ENCODE results near the gene FIGNL2. TPM values are rescaled to one million over a fixed set of nuclear protein-coding genes. Genes with fewer than 3 reads are reported as not detected.

Gene FIGNL2
- polyA plus RNA-seq, 1 donor (not counting 4 experiments of a cell fraction or from before 2014, with no cell fraction given), result not detected

- TF ChIP-seq EZH2 (IDR thresholded peaks at IDR 0.05; ENCODE audit: low read length) (no peak), CTCF (optimal IDR thresholded peaks at IDR 0.05 in 1 of 3, IDR thresholded peaks at IDR 0.05 in 1 of 3, conservative IDR thresholded peaks at IDR 0.05 in 1 of 3; ENCODE audit: extremely low read depth in 1 of 3, insufficient read depth in 2 of 3, low read length in 3 of 3) (no peak)
- Histone ChIP-seq H2AFZ (ENCODE audit: control insufficient read depth, low read length) (no peak overlapping the region), H3K9ac (ENCODE audit: control insufficient read depth, extremely low read depth, insufficient read depth, low read length) (no peak overlapping the region), H3K36me3 (ENCODE audit: control insufficient read depth in 2 of 2, extremely low read depth in 1 of 2, insufficient read depth in 2 of 2, low read length in 2 of 2) (no peaks in the 10 kb centered on the region), H4K20me1 (ENCODE audit: control insufficient read depth, extremely low read depth, insufficient read depth, low read length) (no peaks in the 10 kb centered on the region), H3K9me3 (ENCODE audit: control insufficient read depth, low read depth, low read length) (no peaks in the 10 kb centered on the region), H3K9me1 (ENCODE audit: control insufficient read depth, extremely low read depth, insufficient read depth, low read length) (no peaks in the 10 kb centered on the region), H3K4me1 (ENCODE audit: control insufficient read depth, extremely low read depth, insufficient read depth, low read length) (peaks cover 4% of the 10 kb centered on the region), H3K4me2 (ENCODE audit: control insufficient read depth, extremely low read depth, insufficient read depth, low read depth, low read length) (no peak overlapping the region), H3K79me2 (ENCODE audit: control insufficient read depth, insufficient read depth, low read length) (no peaks in the 10 kb centered on the region), H3K27me3 (ENCODE audit: control insufficient read depth, extremely low read depth, insufficient read depth, low read length) (peaks cover 10% of the 10 kb centered on the region), H3K27ac (ENCODE audit: control insufficient read depth, insufficient read depth, low read length) (no peak overlapping the region), H3K4me3 (ENCODE audit: control insufficient read depth in 2 of 3, extremely low read depth in 1 of 3, insufficient read depth in 2 of 3, low read depth in 1 of 3, low read length in 3 of 3) (no peak overlapping the region)
- DNase-seq (ENCODE audit: low read depth, low spot score), result peak; percentile 23
- no peak for FAIRE-seq
- dilution Hi-C loops (cut with MboI; ENCODE audit: extremely low pct_ligation_motif_present, low sequenced_read_pairs), result no loop called here
Measured at GRCh38 chr12:51884676-51885229, 36.2 kb upstream of the FIGNL2 start.

- Histone ChIP-seq H3K4me2 (ENCODE audit: control insufficient read depth, extremely low read depth, insufficient read depth, low read depth, low read length) (no peak overlapping the region), H2AFZ (ENCODE audit: control insufficient read depth, low read length) (no peak overlapping the region), H3K4me3 (ENCODE audit: control insufficient read depth in 2 of 3, extremely low read depth in 1 of 3, insufficient read depth in 2 of 3, low read depth in 1 of 3, low read length in 3 of 3) (no peak overlapping the region), H3K27ac (ENCODE audit: control insufficient read depth, insufficient read depth, low read length) (no peak overlapping the region), H3K9me3 (ENCODE audit: control insufficient read depth, low read depth, low read length) (no peaks in the 10 kb centered on the region), H3K4me1 (ENCODE audit: control insufficient read depth, extremely low read depth, insufficient read depth, low read length) (peaks cover 4% of the 10 kb centered on the region), H3K27me3 (ENCODE audit: control insufficient read depth, extremely low read depth, insufficient read depth, low read length) (peaks cover 10% of the 10 kb centered on the region), H3K79me2 (ENCODE audit: control insufficient read depth, insufficient read depth, low read length) (no peaks in the 10 kb centered on the region), H4K20me1 (ENCODE audit: control insufficient read depth, extremely low read depth, insufficient read depth, low read length) (no peaks in the 10 kb centered on the region), H3K36me3 (ENCODE audit: control insufficient read depth in 2 of 2, extremely low read depth in 1 of 2, insufficient read depth in 2 of 2, low read length in 2 of 2) (no peaks in the 10 kb centered on the region), H3K9me1 (ENCODE audit: control insufficient read depth, extremely low read depth, insufficient read depth, low read length) (no peaks in the 10 kb centered on the region), H3K9ac (ENCODE audit: control insufficient read depth, extremely low read depth, insufficient read depth, low read length) (no peak overlapping the region)
- FAIRE-seq (no peak), DNase-seq (ENCODE audit: low read depth, low spot score) (no peak)
- TF ChIP-seq EZH2 (IDR thresholded peaks at IDR 0.05; ENCODE audit: low read length), result no peak
- no peak for TF ChIP-seq CTCF (optimal IDR thresholded peaks at IDR 0.05 in 1 of 3, IDR thresholded peaks at IDR 0.05 in 1 of 3, conservative IDR thresholded peaks at IDR 0.05 in 1 of 3; ENCODE audit: extremely low read depth in 1 of 3, insufficient read depth in 2 of 3, low read length in 3 of 3)
- dilution Hi-C loops (cut with MboI; ENCODE audit: extremely low pct_ligation_motif_present, low sequenced_read_pairs), result no loop called here
Measured at GRCh38 chr12:51883998-51884675, 35.6 kb upstream of the FIGNL2 start.
